GM12801 (cell line): ENCODE data around the gene FSCN2.

ENCODE experiments used
- CTCF ChIP-seq: IDR thresholded peaks from one replicate; pipeline ENCODE4 v1.5.1; 2011; ENCODE audit warnings: control low read depth; ENCODE audit not compliant: insufficient read length; ENCODE audit errors: extremely low read depth

Gene FSCN2

DNA sequence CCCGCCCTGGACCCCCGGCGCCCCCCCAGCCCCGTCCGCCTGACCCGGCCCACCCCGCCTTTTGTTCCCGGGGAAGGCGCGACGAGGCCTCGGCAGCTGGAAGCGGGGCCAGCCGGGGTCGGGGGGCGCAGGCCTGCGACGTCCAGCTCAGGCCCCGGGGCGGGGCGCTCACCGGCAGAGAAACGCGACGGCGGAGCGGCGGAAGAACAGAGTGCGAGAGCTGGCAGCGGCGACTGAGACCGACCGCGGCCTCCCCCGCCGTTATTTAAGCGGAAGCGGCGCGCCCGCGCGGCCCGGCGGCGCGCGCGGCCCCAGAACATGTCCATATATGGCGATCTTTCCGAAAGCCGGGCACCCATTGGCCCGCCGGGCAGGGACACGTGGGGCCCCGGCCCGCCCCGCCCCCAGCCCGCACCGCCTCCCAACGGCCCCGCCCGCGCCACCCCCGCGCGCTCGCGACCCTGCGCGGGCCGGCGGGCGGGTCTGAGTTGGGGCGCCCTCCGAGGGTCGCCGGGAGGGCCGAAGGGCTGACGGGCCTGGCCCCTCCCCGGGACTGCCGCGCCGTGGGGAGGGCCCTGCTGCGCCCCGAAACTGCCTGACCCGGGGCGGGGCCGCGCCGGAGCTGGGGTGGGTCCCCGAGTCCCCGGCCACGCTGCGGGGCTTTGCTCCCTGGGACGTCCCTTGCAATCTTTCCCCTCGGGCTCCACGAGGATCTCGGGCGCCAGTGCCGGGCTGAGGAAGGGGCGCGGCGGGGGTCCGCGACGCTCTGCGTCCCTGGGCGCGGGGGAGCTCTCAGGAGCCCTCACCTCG, 15.4 kb upstream of the FSCN2 start, which contains the start of gene ACTG1:
TSS of gene ACTG1 (minus strand) at position 238 of the 810 bp plus-strand sequence. CDS start 445 bp downstream, outside the sequence.
- no peak for TF ChIP-seq CTCF

- TF ChIP-seq CTCF, result no peak
Observed at GRCh38 chr17:81513372-81513752, 14.8 kb upstream of the FSCN2 start.

DNA sequence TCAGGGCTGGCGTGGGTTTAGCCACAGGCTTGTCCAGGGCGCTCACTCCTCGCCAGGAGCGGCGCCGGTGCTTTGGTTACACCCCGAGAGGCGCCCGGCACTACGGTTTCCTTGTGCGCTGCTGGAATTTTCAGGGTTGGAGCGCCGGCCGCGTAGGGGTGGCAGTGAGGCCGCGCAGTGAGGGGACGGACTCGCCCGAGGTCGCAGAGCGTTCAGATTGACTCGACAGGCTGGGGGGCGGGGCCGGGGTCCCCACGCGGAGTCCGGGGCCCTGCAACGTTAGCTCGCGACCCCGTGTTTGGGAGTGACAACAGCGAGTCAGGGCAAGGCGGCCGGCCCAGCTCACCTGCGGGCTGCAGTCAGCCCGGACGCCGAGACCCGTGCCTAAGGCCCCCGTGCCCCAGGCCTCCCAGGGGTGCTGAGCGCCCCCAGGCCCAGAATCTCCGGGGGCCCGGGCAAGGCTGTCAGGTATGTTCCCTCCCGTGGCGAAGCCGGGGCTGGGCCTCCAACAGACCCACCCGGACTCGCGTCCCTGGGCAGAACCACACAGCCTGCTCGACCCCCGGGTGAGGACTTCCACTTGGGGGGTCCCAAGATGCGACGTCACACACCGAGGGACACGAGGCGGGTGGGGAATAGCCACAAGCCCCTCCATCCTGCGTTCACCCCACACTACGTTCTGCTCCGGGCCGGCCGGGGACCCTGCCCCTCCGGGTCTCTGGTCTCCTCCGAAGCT, 14.3 kb upstream of the FSCN2 start:
- TF ChIP-seq CTCF, result no peak

DNA sequence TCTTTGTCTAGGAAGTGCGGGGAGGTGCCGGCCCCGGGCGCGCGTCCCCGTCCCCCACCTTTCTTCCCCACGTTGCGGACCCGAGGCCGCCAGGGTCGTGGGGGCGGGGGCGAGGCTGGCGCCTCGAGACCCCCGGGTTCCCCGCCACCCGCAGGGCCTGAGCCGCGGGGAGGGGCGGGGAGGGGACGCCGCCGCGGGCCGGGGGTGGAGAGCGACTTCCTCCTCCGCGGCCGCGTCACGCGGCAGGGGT, 13.8 kb upstream of the FSCN2 start:
- no peak for TF ChIP-seq CTCF

GRCh38 chr17:81514739-81515529, 13.2 kb upstream of the FSCN2 start:
- no peak for TF ChIP-seq CTCF

DNA sequence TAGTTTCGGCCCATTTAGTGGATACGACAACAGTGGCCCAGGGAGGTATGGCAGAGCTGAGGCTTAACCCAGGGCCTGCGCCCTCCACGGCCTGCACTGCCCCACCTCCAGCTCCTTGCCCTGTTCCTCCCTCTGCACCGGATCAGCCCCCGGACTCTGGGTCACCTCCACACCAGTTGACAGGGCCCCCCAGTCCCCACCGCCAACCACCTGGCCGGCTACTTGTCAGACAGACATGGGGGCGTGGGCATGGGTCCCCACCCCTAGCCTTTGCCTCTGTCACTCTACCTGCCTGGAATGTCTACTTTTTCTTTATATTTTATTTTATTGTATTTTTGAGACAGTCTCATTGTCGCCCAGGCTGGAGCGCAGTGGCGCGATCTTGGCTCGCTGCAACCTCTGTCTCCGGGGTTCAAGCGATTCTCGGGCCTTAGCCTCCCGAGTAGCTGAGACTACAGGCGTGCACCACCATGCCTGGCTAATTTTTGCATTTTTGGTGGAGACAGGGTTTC, 12.6 kb upstream of the FSCN2 start:
- no peak for TF ChIP-seq CTCF

DNA sequence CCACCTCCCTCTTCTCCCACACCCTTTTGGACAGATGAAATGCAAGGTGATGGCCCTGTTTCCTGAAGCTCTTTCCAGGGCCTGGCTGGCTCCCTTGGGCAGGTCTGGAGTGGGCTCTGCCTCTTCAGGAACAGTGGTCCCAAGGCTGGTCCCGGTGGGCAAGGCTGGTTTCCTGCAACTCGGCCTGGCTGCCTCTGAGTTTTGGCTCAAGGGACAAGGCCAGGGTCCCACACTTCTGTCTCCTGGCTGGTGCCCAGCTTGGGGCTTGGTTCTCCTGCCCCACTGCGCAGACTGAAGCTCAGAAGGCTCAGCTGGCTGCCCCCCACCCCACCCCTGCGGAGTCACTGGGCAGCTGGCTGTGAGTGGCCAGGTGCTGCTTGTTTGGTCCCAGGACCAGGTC, 11.7 kb upstream of the FSCN2 start:
- no peak for TF ChIP-seq CTCF
